VCaP (cell line): ENCODE data around the gene DNPEP.

ENCODE experiments used
- H3K27ac ChIP-seq: fragments of 450-650 bp; 2 replicates; pipeline ENCODE4 v1.5.1; 2017
- CTCF ChIP-seq: fragments of 450-650 bp; conservative IDR thresholded peaks from 2 replicates; pipeline ENCODE4 v1.5.1; 2017; ENCODE audit warnings: mild to moderate bottlenecking, moderate library complexity

DNPEP gene

DNA sequence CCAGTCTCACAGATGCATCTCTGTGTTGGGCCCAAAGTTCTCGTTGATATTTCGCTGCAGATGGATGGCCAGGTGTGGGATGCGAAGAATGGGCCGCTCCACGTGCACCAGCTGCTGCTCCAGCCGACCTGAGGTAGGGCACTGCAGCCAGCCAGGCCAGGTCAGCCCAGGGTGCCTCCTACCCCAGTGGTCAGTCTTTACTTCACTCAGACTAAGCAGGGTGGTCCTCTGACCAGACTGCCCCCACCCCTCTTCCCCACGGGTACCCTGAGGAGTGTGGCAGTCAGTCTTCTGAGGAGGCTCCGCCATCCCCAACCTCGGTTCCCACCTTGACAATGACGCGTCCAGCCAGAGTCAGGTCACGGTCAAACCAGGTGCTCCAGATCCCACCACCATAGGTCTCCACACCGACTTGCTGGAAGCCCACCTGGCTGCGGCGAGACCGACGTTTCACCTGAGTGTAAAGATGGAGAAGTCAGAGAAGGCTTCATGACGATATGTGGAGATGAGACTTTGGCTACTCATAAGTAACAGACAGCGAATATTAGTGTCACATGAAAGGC is 1.7 kb downstream of the DNPEP start:
- peak overlapping the region; percentile 90; the same call in 1 of the 2 replicates for H3K27ac ChIP-seq
- TF ChIP-seq CTCF: no peak

DNA sequence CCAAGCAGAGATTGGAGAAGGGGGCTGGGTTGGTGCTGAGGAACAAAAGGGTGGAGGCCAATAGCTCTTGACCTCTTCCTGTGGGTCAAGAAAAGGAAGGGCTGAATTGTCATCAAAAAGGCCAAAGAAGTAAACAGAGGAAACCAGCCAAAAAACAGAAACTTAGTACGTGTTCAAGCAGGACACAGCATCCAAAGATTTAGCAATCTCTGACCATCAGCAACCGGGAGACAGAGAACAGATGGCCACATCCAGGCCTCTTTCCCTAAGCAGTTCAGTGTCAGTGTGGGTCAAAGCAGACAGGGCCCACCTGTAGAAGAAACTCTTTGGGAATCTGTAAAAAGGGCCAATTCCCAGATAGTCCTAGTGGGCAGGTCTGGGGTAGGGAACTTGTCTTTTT is 2.9 kb downstream of the DNPEP start:
- no peak for TF ChIP-seq CTCF
- no peak overlapping the region for H3K27ac ChIP-seq

DNA sequence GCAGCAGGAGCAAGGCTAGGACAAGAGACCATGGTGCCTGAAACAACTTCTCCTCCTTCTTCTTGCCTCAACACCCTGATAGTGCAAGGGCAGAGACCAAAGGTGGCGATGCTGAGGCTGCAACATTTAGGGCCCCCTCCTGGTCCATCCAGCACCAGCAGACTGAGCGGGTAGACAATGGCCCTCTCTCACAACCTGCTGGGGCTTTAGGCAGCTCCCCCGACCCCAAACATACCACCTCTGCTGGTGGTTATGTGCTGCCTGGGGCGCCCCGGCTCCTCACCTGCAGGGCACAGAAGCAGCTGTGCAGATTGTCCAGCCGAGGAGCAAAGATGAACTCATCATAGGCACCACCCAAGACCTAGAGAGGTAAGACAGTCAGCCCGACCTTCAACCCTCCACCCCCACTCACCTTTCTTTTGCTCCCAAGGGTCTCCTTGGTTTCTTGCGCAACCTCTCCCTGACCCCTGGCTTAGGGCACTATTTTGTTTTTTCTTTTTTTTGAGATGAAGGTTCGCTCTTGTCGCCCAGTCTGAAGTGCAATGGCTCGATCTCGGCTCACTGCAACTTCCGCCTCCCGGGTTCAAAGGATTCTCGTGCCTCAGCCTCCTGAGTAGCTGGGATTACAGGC is 3.5 kb downstream of the DNPEP start:
- no peak for TF ChIP-seq CTCF

DNA sequence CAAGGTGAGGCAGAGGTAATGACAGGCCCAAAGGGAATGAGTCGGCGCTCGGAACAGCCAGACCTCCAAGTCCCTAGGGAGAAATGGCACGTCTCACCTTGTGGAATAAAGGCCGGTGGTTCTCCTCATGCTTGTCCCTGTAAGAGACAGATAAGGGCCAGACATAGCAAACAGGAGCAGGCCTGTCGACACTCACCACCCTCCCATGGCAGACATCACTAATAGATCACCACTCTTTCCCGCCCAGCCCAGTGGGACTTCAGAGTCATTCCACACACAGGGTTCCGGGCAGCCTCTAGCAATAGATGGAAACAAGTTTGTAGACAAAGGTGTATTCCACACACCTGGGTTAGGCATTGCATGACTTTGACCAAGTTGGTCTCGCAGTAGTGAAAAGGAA is 6.3 kb downstream of the DNPEP start:
- H3K27ac ChIP-seq: no peak overlapping the region
- TF ChIP-seq CTCF: no peak

More for the DNA sequence above, 3.5 kb downstream of the DNPEP start:
- H3K27ac ChIP-seq: no peak overlapping the region

GRCh38 chr2:219380926-219381325 is 6.8 kb downstream of the DNPEP start:
- no peak for TF ChIP-seq CTCF
- no peak overlapping the region for H3K27ac ChIP-seq

GRCh38 chr2:219378163-219378851 is 9.4 kb downstream of the DNPEP start:
- no peak overlapping the region for H3K27ac ChIP-seq
- no peak for TF ChIP-seq CTCF

GRCh38 chr2:219369447-219369861 is 18.3 kb downstream of the DNPEP start:
- TF ChIP-seq CTCF: no peak
- peak overlapping the region; percentile 69 for H3K27ac ChIP-seq
